GM12892 (cell line): ENCODE measurements around the gene RRM2.

ENCODE experiments used
- POLR2A ChIP-seq: IDR thresholded peaks from 2 replicates; pipeline ENCODE4 v1.6.1; 2011; ENCODE audit warnings: low read depth, low read length, control low read depth
- POLR2AphosphoS5 ChIP-seq: IDR thresholded peaks from 2 replicates; pipeline ENCODE4 v1.6.1; 2011; ENCODE audit warnings: low read depth, low read length, control low read depth

DNA sequence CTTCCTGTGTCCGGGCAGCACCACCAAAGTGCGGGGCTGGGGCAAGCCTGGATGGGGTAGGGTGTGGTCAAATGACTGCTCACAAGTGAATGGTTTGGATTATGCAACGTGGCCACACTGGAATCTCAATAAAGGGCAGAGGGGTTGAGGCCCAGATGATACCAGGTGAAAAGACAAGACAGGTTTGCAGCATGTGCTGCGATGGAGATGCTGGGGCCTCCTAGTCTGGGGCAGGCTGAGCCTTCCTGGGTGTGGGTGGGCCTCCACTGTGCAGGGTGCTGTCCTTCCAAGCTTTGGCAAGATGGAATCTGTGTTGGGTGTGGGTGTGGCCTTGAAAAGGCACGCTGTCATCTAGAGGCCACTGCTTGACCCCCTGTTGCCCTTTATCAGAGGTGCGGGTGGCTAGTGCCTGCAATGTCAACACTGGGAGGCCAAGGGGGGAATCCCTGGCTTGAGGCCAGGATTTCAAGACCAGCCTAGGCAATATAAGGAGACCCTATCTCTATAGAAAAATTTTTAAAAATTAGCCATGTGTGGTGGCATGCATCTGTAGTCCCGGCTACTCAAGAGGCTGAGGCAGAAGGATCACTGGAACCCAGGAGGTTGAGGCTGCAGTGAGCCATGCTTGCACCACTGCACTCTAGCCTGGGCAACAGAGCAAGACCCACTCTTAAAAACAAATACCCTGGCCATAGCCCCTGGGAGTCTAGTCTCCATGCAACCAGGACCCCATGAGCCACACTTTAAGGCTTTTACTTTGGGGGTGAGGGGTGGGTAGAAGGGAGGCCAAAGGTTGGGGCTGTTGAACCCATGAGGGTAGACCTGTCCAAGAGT lies 13.8 kb downstream of the RRM2 start:
- TF ChIP-seq POLR2A (peak; percentile 38; the same call in 1 of the 2 replicates), POLR2AphosphoS5 (peak; percentile 65)
